Measurements from ENCODE around the gene INA.
"Not testable (repeated sequence)": the region's sequence is repeated elsewhere in the genome, so short reads cannot be mapped to it uniquely, and the experiment has no call there.

INA gene

GRCh38 chr10:103254113-103254512, 22.8 kb upstream of the INA start:
- H3K4me3 ChIP-seq (ENCODE audit: low read length), result no peak overlapping the region
- no peaks in the 10 kb centered on the region for H3K4me1 ChIP-seq (ENCODE audit: control insufficient read depth, insufficient read depth, low read length)
- H3K36me3 ChIP-seq (ENCODE audit: control insufficient read depth, insufficient read depth, low read length), result no peaks in the 10 kb centered on the region
- H3K27ac ChIP-seq (ENCODE audit: low read depth, low read length), result no peak overlapping the region
- no peaks in the 10 kb centered on the region for H3K27me3 ChIP-seq (ENCODE audit: control insufficient read depth, insufficient read depth, low read length)
- H3K9ac ChIP-seq (ENCODE audit: low read length), result no peak overlapping the region

- Histone ChIP-seq H3K36me3 (ENCODE audit: control insufficient read depth, insufficient read depth, low read length) (no peaks in the 10 kb centered on the region), H3K27ac (ENCODE audit: low read depth, low read length) (no peak overlapping the region), H3K4me3 (ENCODE audit: low read length) (no peak overlapping the region)
These were observed 22.2 kb upstream of the INA start for GRCh38 chr10:103254538-103255325.

GRCh38 chr10:103256613-103257012, 20.3 kb upstream of the INA start:
- H3K27ac ChIP-seq (ENCODE audit: low read depth, low read length), result no peak overlapping the region
- H3K4me1 ChIP-seq (ENCODE audit: control insufficient read depth, insufficient read depth, low read length), result no peaks in the 10 kb centered on the region
- H3K27me3 ChIP-seq (ENCODE audit: control insufficient read depth, insufficient read depth, low read length), result no peaks in the 10 kb centered on the region
- H3K36me3 ChIP-seq (ENCODE audit: control insufficient read depth, insufficient read depth, low read length), result no peaks in the 10 kb centered on the region
- H3K9ac ChIP-seq (ENCODE audit: low read length), result no peak overlapping the region
- H3K4me3 ChIP-seq (ENCODE audit: low read length), result no peak overlapping the region

More at GRCh38 chr10:103254538-103255325, 22.2 kb upstream of the INA start:
- Histone ChIP-seq H3K4me1 (ENCODE audit: control insufficient read depth, insufficient read depth, low read length) (no peaks in the 10 kb centered on the region), H3K27me3 (ENCODE audit: control insufficient read depth, insufficient read depth, low read length) (no peaks in the 10 kb centered on the region), H3K9ac (ENCODE audit: low read length) (no peak overlapping the region)

GRCh38 chr10:103257812-103258211, 19.1 kb upstream of the INA start:
- Histone ChIP-seq H3K9ac (ENCODE audit: low read length) (no peak overlapping the region), H3K27ac (ENCODE audit: low read depth, low read length) (no peak overlapping the region), H3K36me3 (ENCODE audit: control insufficient read depth, insufficient read depth, low read length) (no peaks in the 10 kb centered on the region)

DNA sequence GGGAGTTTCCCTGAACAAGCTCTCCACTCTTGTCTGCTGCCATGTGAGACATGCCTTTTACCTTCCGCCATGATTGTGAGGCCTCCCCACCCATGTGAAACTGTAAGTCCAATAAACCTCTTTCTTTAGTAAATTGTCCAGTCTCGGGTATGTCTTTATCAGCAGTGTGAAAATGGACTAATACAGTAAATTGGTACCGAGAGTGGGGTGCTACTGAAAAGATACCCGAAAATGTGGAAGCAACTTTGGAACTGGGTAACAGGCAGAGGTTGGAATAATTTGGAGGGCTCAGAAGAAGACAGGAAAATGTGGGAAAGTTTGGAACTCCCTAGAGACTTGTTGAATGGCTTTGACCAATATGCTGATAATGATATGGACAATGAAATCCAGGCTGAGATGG, 18.0 kb upstream of the INA start:
- not testable (repeated sequence) for H3K4me3 ChIP-seq (ENCODE audit: low read length); H3K27ac ChIP-seq (ENCODE audit: low read depth, low read length); H3K9ac ChIP-seq (ENCODE audit: low read length); H3K4me1 ChIP-seq (ENCODE audit: control insufficient read depth, insufficient read depth, low read length); H3K36me3 ChIP-seq (ENCODE audit: control insufficient read depth, insufficient read depth, low read length); H3K27me3 ChIP-seq (ENCODE audit: control insufficient read depth, insufficient read depth, low read length)

More at GRCh38 chr10:103257812-103258211, 19.1 kb upstream of the INA start:
- H3K4me3 ChIP-seq (ENCODE audit: low read length), result no peak overlapping the region
- H3K27me3 ChIP-seq (ENCODE audit: control insufficient read depth, insufficient read depth, low read length), result no peaks in the 10 kb centered on the region
- no peaks in the 10 kb centered on the region for H3K4me1 ChIP-seq (ENCODE audit: control insufficient read depth, insufficient read depth, low read length)

DNA sequence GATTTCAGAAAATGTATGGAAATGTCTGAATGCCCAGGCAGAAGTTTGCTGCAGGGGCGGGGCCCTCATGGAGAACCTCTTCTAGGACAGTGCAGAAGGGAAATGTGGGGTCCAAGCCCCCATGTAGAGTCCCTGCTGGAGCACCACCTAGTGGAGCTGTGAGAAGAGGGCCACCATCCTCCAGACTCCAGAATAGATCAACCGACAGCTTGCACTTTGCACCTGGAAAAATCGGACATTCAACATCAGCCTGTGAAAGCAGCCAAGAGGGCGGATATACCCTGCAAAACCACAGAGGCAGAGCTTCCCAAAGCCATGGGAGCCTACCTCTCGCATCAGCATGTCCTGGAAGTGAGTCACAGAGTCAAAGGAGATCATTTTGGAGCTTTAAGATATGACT, 16.9 kb upstream of the INA start:
- Histone ChIP-seq H3K36me3 (ENCODE audit: control insufficient read depth, insufficient read depth, low read length) (no peaks in the 10 kb centered on the region), H3K4me1 (ENCODE audit: control insufficient read depth, insufficient read depth, low read length) (no peaks in the 10 kb centered on the region), H3K27ac (ENCODE audit: low read depth, low read length) (no peak overlapping the region), H3K27me3 (ENCODE audit: control insufficient read depth, insufficient read depth, low read length) (no peaks in the 10 kb centered on the region), H3K4me3 (ENCODE audit: low read length) (no peak overlapping the region), H3K9ac (ENCODE audit: low read length) (no peak overlapping the region)

- H3K9ac ChIP-seq (ENCODE audit: low read length), result no peak overlapping the region
These were observed 14.7 kb upstream of the INA start for GRCh38 chr10:103262229-103262628.

DNA sequence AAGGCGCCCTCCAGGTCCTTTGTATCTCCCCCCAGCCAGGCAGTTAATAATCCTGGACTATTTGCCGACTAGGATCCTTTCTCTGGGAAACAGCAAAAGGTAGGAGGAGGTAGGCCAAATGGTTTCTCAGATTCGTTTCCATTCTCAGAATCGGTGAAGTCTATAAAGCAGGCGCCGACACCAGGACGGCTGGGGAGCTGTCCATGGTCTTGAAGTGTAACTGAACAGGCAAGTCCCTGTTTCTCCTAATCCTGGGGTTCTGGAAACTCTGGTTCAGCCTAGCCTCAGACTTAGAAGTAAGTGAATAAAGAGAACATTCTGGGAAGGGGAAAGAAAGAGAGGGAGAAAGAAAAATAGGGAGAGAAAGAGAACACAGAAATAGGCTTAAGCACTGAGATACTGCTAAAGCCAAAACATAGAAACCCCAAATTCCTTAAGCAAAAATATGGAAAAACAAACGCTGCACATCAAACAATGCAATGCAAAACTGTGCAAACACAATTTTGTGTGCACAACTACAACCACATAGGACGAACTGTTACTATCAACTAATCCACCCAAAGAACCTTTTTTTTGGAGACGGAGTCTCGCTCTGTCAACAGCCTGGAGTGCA, 11.1 kb upstream of the INA start:
- Histone ChIP-seq H3K27me3 (ENCODE audit: control insufficient read depth, insufficient read depth, low read length) (no peaks in the 10 kb centered on the region), H3K4me3 (ENCODE audit: low read length) (no peak overlapping the region), H3K36me3 (ENCODE audit: control insufficient read depth, insufficient read depth, low read length) (no peaks in the 10 kb centered on the region), H3K4me1 (ENCODE audit: control insufficient read depth, insufficient read depth, low read length) (no peaks in the 10 kb centered on the region), H3K27ac (ENCODE audit: low read depth, low read length) (no peak overlapping the region), H3K9ac (ENCODE audit: low read length) (no peak overlapping the region)

More at GRCh38 chr10:103262229-103262628, 14.7 kb upstream of the INA start:
- no peak overlapping the region for H3K4me3 ChIP-seq (ENCODE audit: low read length)
- H3K27me3 ChIP-seq (ENCODE audit: control insufficient read depth, insufficient read depth, low read length), result no peaks in the 10 kb centered on the region
- H3K36me3 ChIP-seq (ENCODE audit: control insufficient read depth, insufficient read depth, low read length), result no peaks in the 10 kb centered on the region
- no peaks in the 10 kb centered on the region for H3K4me1 ChIP-seq (ENCODE audit: control insufficient read depth, insufficient read depth, low read length)
- H3K27ac ChIP-seq (ENCODE audit: low read depth, low read length), result no peak overlapping the region

GRCh38 chr10:103273041-103273441, 3.9 kb upstream of the INA start:
- Histone ChIP-seq H3K4me3 (ENCODE audit: low read length) (no peak overlapping the region), H3K9ac (ENCODE audit: low read length) (no peak overlapping the region), H3K27ac (ENCODE audit: low read depth, low read length) (no peak overlapping the region), H3K36me3 (ENCODE audit: control insufficient read depth, insufficient read depth, low read length) (no peaks in the 10 kb centered on the region), H3K27me3 (ENCODE audit: control insufficient read depth, insufficient read depth, low read length) (peaks cover 5% of the 10 kb centered on the region), H3K4me1 (ENCODE audit: control insufficient read depth, insufficient read depth, low read length) (no peaks in the 10 kb centered on the region)

DNA sequence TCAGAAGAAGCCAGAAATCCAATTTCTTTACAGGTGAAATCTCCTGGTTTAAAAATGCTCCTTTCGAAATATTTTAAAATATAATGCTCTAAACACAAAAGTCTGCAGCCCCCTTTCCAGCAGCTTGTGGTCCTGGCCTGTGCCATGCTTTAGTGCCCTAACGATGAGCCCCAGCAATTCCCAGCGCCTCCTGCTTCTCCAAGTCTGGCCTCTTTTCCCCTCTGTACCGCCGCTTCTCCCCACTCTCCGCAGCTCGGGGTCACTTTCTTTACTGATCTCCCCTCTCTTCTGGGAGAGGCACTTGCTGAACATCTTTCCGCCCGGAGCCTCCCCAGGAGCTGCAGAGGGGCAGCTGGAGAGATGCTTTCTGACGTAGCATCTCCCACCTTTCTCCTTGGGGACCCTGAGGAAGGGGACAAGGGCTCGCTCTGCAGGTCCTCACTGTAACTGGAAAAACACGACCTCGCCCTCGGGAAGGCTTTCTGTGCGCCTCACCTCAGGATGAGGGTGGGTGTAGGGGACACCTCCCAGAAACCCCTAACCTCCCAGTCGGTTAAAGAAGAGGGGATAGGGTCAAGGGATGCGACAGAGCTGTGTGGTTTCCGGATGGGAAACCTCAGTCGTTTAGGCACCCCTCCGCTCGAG, 565 bp upstream of the INA start:
- Histone ChIP-seq H3K27ac (ENCODE audit: low read depth, low read length) (no peak overlapping the region), H3K27me3 (ENCODE audit: control insufficient read depth, insufficient read depth, low read length) (peaks cover 7% of the 10 kb centered on the region), H3K4me1 (ENCODE audit: control insufficient read depth, insufficient read depth, low read length) (no peaks in the 10 kb centered on the region), H3K4me3 (ENCODE audit: low read length) (no peak overlapping the region), H3K36me3 (ENCODE audit: control insufficient read depth, insufficient read depth, low read length) (no peaks in the 10 kb centered on the region), H3K9ac (ENCODE audit: low read length) (no peak overlapping the region)

- H3K36me3 ChIP-seq (ENCODE audit: control insufficient read depth, insufficient read depth, low read length), result no peaks in the 10 kb centered on the region
- H3K27ac ChIP-seq (ENCODE audit: low read depth, low read length), result no peak overlapping the region
- H3K27me3 ChIP-seq (ENCODE audit: control insufficient read depth, insufficient read depth, low read length), result peaks cover 7% of the 10 kb centered on the region
- peak overlapping the region; percentile 27 for H3K4me3 ChIP-seq (ENCODE audit: low read length)
- H3K9ac ChIP-seq (ENCODE audit: low read length), result no peak overlapping the region
- H3K4me1 ChIP-seq (ENCODE audit: control insufficient read depth, insufficient read depth, low read length), result no peaks in the 10 kb centered on the region
These were observed 987 bp downstream of the INA start for GRCh38 chr10:103277713-103278536.

GRCh38 chr10:103278537-103278823, 1.5 kb downstream of the INA start:
- Histone ChIP-seq H3K9ac (ENCODE audit: low read length) (no peak overlapping the region), H3K4me3 (ENCODE audit: low read length) (no peak overlapping the region), H3K36me3 (ENCODE audit: control insufficient read depth, insufficient read depth, low read length) (no peaks in the 10 kb centered on the region), H3K4me1 (ENCODE audit: control insufficient read depth, insufficient read depth, low read length) (no peaks in the 10 kb centered on the region), H3K27ac (ENCODE audit: low read depth, low read length) (no peak overlapping the region), H3K27me3 (ENCODE audit: control insufficient read depth, insufficient read depth, low read length) (peaks cover 7% of the 10 kb centered on the region)
